H1 (cell line): Measurements from ENCODE around the gene EML5. TPM values are rescaled to one million over a fixed set of nuclear protein-coding genes. Genes with fewer than 3 reads are reported as not detected.

Source experiments
- CTCF ChIA-PET: fragments of 300-600 bp; sonication (Branson Sonifier 250); formaldehyde crosslinking; loops from one replicate; lab custom pipeline; 2021; ENCODE audit not compliant: partially characterized antibody; lab: Charles Lee
- POLR2A ChIA-PET: fragments of 300-600 bp; sonication (Branson Sonifier 250); formaldehyde crosslinking; loops from one replicate; lab custom pipeline; 2021; ENCODE audit warnings: inconsistent platforms; ENCODE audit not compliant: partially characterized antibody; lab: Charles Lee
- DNase-seq, 2 experiments: peaks; one replicate each; pipeline versions ENCODE4 v3.0.0 to v3.0.0-alpha.2; 2010 to 2022; ENCODE audit warnings: low spot score in 2 of 2, low read depth in 1 of 2, mixed read lengths in 1 of 2
- FAIRE-seq: peaks from 2 replicates; lab custom pipeline; 2011; peaks lifted over from hg19 to GRCh38; lab: Jason Lieb, UNC
- H2AFZ ChIP-seq: 2 replicates; pipeline ENCODE4 v1.8.1; 2012; ENCODE audit warnings: low read length, inconsistent platforms
- H2AK5ac ChIP-seq: 2 replicates; pipeline ENCODE4 v1.6.1; 2013; ENCODE audit warnings: low read depth, low read length
- H2BK120ac ChIP-seq: replicated peaks from 2 replicates; pipeline ENCODE3; 2013; ENCODE audit warnings: low read depth, low read length, inconsistent platforms
- H2BK12ac ChIP-seq: 2 replicates; pipeline ENCODE4 v1.6.1; 2013; ENCODE audit warnings: low read depth, low read length
- H2BK15ac ChIP-seq: 2 replicates; pipeline ENCODE4 v1.6.1; 2013; ENCODE audit warnings: low read length
- H2BK20ac ChIP-seq: 2 replicates; pipeline ENCODE4 v1.6.1; 2013; ENCODE audit warnings: low read length
- H2BK5ac ChIP-seq: 2 replicates; pipeline ENCODE4 v1.6.1; 2013; ENCODE audit warnings: low read depth, low read length
- H3K14ac ChIP-seq: 2 replicates; pipeline ENCODE4 v1.6.1; 2013; ENCODE audit warnings: inconsistent platforms; ENCODE audit not compliant: insufficient read length
- H3K18ac ChIP-seq: 2 replicates; pipeline ENCODE4 v1.6.1; 2013; ENCODE audit warnings: low read length; ENCODE audit errors: extremely low read depth
- H3K23ac ChIP-seq: 2 replicates; pipeline ENCODE4 v1.6.1; 2013; ENCODE audit warnings: inconsistent platforms; ENCODE audit not compliant: insufficient read length
- H3K23me2 ChIP-seq: 2 replicates; pipeline ENCODE4 v1.6.1; 2013; ENCODE audit warnings: low read depth, low read length
- H3K27ac ChIP-seq: 2 replicates; pipeline ENCODE4 v1.6.1; 2011; ENCODE audit warnings: low read depth, low read length, inconsistent platforms
- H3K27me3 ChIP-seq, 4 experiments: replicated peaks in 1 of 4; 1 replicate in 1 of 4; 2 replicates in 3 of 4; pipeline versions ENCODE4 v1.6.1 to v1.8.1; 2011 to 2013; ENCODE audit warnings: low read length in 3 of 4, mild to moderate bottlenecking in 3 of 4, inconsistent platforms in 2 of 4, mixed read lengths in 2 of 4, moderate library complexity in 1 of 4; ENCODE audit not compliant: control insufficient read depth in 3 of 4, insufficient read depth in 3 of 4; ENCODE audit errors: extremely low read depth in 1 of 4
- H3K36me3 ChIP-seq, 4 experiments: 2 replicates each; pipeline versions ENCODE4 v1.6.1 to v1.8.1; 2011 to 2013; ENCODE audit warnings: mild to moderate bottlenecking in 4 of 4, low read length in 3 of 4, moderate library complexity in 2 of 4, control low read depth in 1 of 4, inconsistent platforms in 1 of 4; ENCODE audit not compliant: insufficient read depth in 4 of 4, control insufficient read depth in 2 of 4
- H3K4ac ChIP-seq: replicated peaks from 2 replicates; pipeline ENCODE3; 2013; ENCODE audit warnings: low read length, low read depth, mixed read lengths, inconsistent platforms; ENCODE audit not compliant: insufficient read length
- H3K4me1 ChIP-seq, 4 experiments: replicated peaks in 1 of 4; 1 replicate in 1 of 4; 2 replicates in 3 of 4; pipeline versions ENCODE4 v1.6.1 to v1.8.1; 2011 to 2013; ENCODE audit warnings: low read length in 3 of 4, inconsistent platforms in 2 of 4, mixed read lengths in 1 of 4; ENCODE audit not compliant: insufficient read depth in 4 of 4, control insufficient read depth in 3 of 4
- H3K4me2 ChIP-seq, 2 experiments: 2 replicates each; pipeline versions ENCODE4 v1.6.1 to v1.8.1; 2011 to 2013; ENCODE audit warnings: low read depth in 2 of 2, low read length in 2 of 2, control low read depth in 1 of 2, inconsistent platforms in 1 of 2, mild to moderate bottlenecking in 1 of 2; ENCODE audit not compliant: insufficient read depth in 1 of 2
- H3K4me3 ChIP-seq, 4 experiments: fragments of 200-600, 300-600 bp in 1 of 4; sonication (generic), shearing (Covaris generic), sonication (Bioruptor Twin) in 1 of 4; 2 replicates each; pipeline versions ENCODE4 v1.5.1 to v1.8.1; 2011 to 2016; ENCODE audit warnings: low read length in 4 of 4, low read depth in 3 of 4, control low read depth in 2 of 4, inconsistent platforms in 2 of 4, mild to moderate bottlenecking in 2 of 4, mixed read lengths in 1 of 4, moderate library complexity in 1 of 4; ENCODE audit not compliant: insufficient read depth in 2 of 4; ENCODE audit errors: extremely low read depth in 1 of 4
- H3K56ac ChIP-seq: replicated peaks from 2 replicates; pipeline ENCODE3; 2013; ENCODE audit warnings: low read depth, mild to moderate bottlenecking, mixed read lengths, low read length, inconsistent platforms; ENCODE audit not compliant: insufficient read length
- H3K79me1 ChIP-seq: 2 replicates; pipeline ENCODE4 v1.6.1; 2013; ENCODE audit warnings: low read depth, low read length, control low read depth
- H3K79me2 ChIP-seq, 2 experiments: 2 replicates each; pipeline versions ENCODE4 v1.6.1 to v1.8.1; 2012 to 2013; ENCODE audit warnings: low read length in 2 of 2, mild to moderate bottlenecking in 2 of 2, inconsistent platforms in 1 of 2; ENCODE audit not compliant: insufficient read depth in 2 of 2, control insufficient read depth in 1 of 2
- H3K9ac ChIP-seq, 4 experiments: replicated peaks in 1 of 4; 1 replicate in 1 of 4; 2 replicates in 3 of 4; pipeline versions ENCODE4 v1.6.1 to v1.8.1; 2011 to 2013; ENCODE audit warnings: low read depth in 3 of 4, low read length in 3 of 4, control low read depth in 2 of 4, mild to moderate bottlenecking in 2 of 4, moderate library complexity in 2 of 4, inconsistent platforms in 1 of 4; ENCODE audit errors: extremely low read depth in 1 of 4
- H3K9me3 ChIP-seq, 2 experiments: 2 replicates each; pipeline versions ENCODE4 v1.6.1 to v1.8.1; 2012 to 2013; ENCODE audit warnings: mild to moderate bottlenecking in 2 of 2, moderate library complexity in 2 of 2, control low read depth in 1 of 2, inconsistent platforms in 1 of 2, low read depth in 1 of 2, low read length in 1 of 2, mixed read lengths in 1 of 2; ENCODE audit not compliant: insufficient read depth in 2 of 2
- H4K20me1 ChIP-seq, 2 experiments: replicated peaks in 1 of 2; 2 replicates each; pipeline versions ENCODE3 to v1.8.1; 2011 to 2013; ENCODE audit warnings: inconsistent platforms in 2 of 2, low read length in 2 of 2, mild to moderate bottlenecking in 1 of 2; ENCODE audit not compliant: insufficient read depth in 2 of 2, control insufficient read depth in 1 of 2
- H4K5ac ChIP-seq: 2 replicates; pipeline ENCODE4 v1.6.1; 2013; ENCODE audit warnings: low read length, low read depth, mixed read lengths, inconsistent platforms; ENCODE audit not compliant: insufficient read length
- H4K8ac ChIP-seq: 2 replicates; pipeline ENCODE4 v1.8.0; 2013; ENCODE audit warnings: mild to moderate bottlenecking, moderate library complexity, low read length, inconsistent platforms; ENCODE audit not compliant: insufficient read depth; ENCODE audit errors: extremely low read depth
- H4K91ac ChIP-seq: replicated peaks from 2 replicates; pipeline ENCODE3; 2013; ENCODE audit warnings: low read length, mixed read lengths, inconsistent platforms; ENCODE audit not compliant: insufficient read length
- ASH2L ChIP-seq: fragments of 200-600, 300-600 bp; sonication (generic); IDR thresholded peaks from one replicate; pipeline ENCODE4 v1.7.1; 2017; ENCODE audit warnings: low read length
- ATF2 ChIP-seq: IDR thresholded peaks from 2 replicates; pipeline ENCODE4 v1.6.1; 2012; ENCODE audit warnings: low read length, inconsistent platforms
- CBX5 ChIP-seq: fragments of 300-800, 300-1000 bp; sonication (generic); IDR thresholded peaks from 2 replicates; pipeline ENCODE4 v1.7.1; 2016; ENCODE audit warnings: antibody characterized with exemption, low read length, low read depth
- EP300 ChIP-seq, 2 experiments: IDR thresholded peaks; 1 replicate in 1 of 2; 2 replicates in 1 of 2; pipeline ENCODE4 v1.6.1; 2011 to 2012; ENCODE audit warnings: low read depth in 2 of 2, low read length in 2 of 2, mild to moderate bottlenecking in 2 of 2, borderline replicate concordance in 1 of 2, inconsistent platforms in 1 of 2, moderate library complexity in 1 of 2
- FOSL1 ChIP-seq: IDR thresholded peaks from 2 replicates; pipeline ENCODE4 v1.6.1; 2011; ENCODE audit warnings: mild to moderate bottlenecking, low read depth, low read length, moderate library complexity; ENCODE audit not compliant: insufficient read depth
- KDM1A ChIP-seq: fragments of 200-600, 300-600 bp; sonication (generic); IDR thresholded peaks from 2 replicates; pipeline ENCODE4 v1.7.1; 2016; ENCODE audit warnings: mild to moderate bottlenecking, low read length, borderline replicate concordance
- KDM5A ChIP-seq: fragments of 200-600 bp; IDR thresholded peaks from 2 replicates; pipeline ENCODE4 v1.7.1; 2012; ENCODE audit warnings: mild to moderate bottlenecking, low read length, inconsistent platforms, mixed read lengths
- TAF7 ChIP-seq: optimal IDR thresholded peaks from 2 replicates; pipeline ENCODE3; 2011; ENCODE audit warnings: low read depth, mild to moderate bottlenecking, inconsistent platforms, low read length, moderate library complexity, borderline replicate concordance
- WGBS, 2 experiments: shearing (Covaris generic) in 1 of 2; methylation state at CpG; one replicate each; pipeline versions ENCODE4 v1.1.6 to v1.1.7; 2013 to 2015; ENCODE audit warnings: low lambda C conversion rate in 2 of 2, mixed read lengths in 2 of 2, inconsistent platforms in 1 of 2, low coverage in 1 of 2, missing lambda C conversion rate in 1 of 2; ENCODE audit not compliant: insufficient replicate concordance in 2 of 2, insufficient coverage in 1 of 2, insufficient read length in 1 of 2; ENCODE audit errors: extremely low coverage in 1 of 2, missing lambda C conversion rate in 1 of 2; 5-methylcytosine and 5-hydroxymethylcytosine counted together
- polyA plus RNA-seq, 7 experiments: library from polyadenylated mRNA; depleted of rRNA in 3 of 7; stranded (reverse) in 5 of 7; unstranded in 2 of 7; fragments of >200 nt in 5 of 7; fragments of 200-250 nt in 2 of 7; gene quantifications; 1 replicate in 5 of 7; 2 replicates in 1 of 7; 4 replicates in 1 of 7; pipeline versions ENCODE4 v1.2.1 to v1.2.3, GENCODE V29; 2011 to 2013; ENCODE audit warnings: missing spikeins in 2 of 7, mixed read lengths in 2 of 7
- total RNA-seq: library from RNA; stranded (reverse); fragmentation: NEBNext Ultra II Directional; extraction: Animal tissue kit (Norgen Biotek cat#: 25700); gene quantifications from 2 replicates; pipeline ENCODE4 v1.2.1, GENCODE V29; 2021

The EML5 gene
- total and polyA plus RNA-seq, 2 of the 8 experiments (the other 6 are each of a cell fraction or from before 2014, with no cell fraction given) = 0.39 to 0.88 TPM

DNA sequence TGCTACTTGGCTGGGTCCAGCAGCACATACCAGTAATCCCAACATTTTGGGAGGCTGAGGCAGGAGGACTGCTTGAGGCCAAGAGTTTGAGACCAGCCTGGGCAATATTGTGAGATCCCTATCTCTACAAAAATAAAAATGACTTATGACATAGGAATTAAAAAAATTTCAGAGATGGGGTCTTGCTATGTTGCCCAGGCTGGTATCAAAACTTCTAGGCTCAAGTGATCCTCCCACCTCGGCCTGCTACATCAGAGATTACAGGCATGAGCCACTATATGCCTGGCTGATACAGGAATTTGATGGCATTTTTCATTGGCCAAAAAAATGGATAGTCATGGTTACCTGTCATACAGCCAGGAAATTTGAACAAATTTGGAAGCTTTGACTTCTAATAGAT is 175.3 kb downstream of the EML5 start:
- Histone ChIP-seq H3K23me2 (no peaks in the 10 kb centered on the region), H3K4me2 (no peak overlapping the region), H3K14ac (no peak overlapping the region), H4K20me1 (no peaks in the 10 kb centered on the region), H4K91ac (no peak overlapping the region), H3K27me3 (no peaks in the 10 kb centered on the region), H3K79me1 (no peaks in the 10 kb centered on the region), H2BK5ac (no peak overlapping the region), H3K4me3 (no peak overlapping the region), H3K4ac (no peak overlapping the region), H3K56ac (no peak overlapping the region), H2BK15ac (no peak overlapping the region), H3K36me3 (peaks cover 3 to 35% (median 8%) of the 10 kb centered on the region in 4 experiments; a peak in 7 of 8 replicates), H3K9me3 (no peaks in the 10 kb centered on the region), H3K23ac (no peak overlapping the region), H2BK20ac (no peak overlapping the region), H2BK120ac (no peak overlapping the region), H3K27ac (no peak overlapping the region), H2AFZ (no peak overlapping the region), H2AK5ac (no peak overlapping the region), H3K4me1 (no peaks in the 10 kb centered on the region)
- POLR2A ChIA-PET = no interaction called here
- 88% methylated on average over 1 of the region's 1 CpG; no CpG with 5 or more reads in 1 of the 2 experiments for WGBS, 2 experiments
- FAIRE-seq = no peak
- TF ChIP-seq ATF2 (no peak), KDM5A (no peak), FOSL1 (no peak), ASH2L (no peak), KDM1A (peak; percentile 70; the same call in 1 of the 2 replicates), CBX5 (no peak), TAF7 (no peak), EP300 (IDR thresholded peaks at IDR 0.05; ENCODE audit: borderline replicate concordance in 1 of 2, low read depth in 2 of 2, low read length in 2 of 2) (no peak)
- TF ChIP-seq, all 59 proteins: peak for 1
- Histone ChIP-seq H3K18ac (no peak overlapping the region), H4K8ac (no peak overlapping the region), H2BK12ac (no peak overlapping the region), H3K79me2 (no peaks in the 10 kb centered on the region), H4K5ac (no peak overlapping the region), H3K9ac (no peak overlapping the region)
- CTCF ChIA-PET = no interaction called here
- DNase-seq = no peak
